Endodermal cell (in vitro differentiated cells): ENCODE data around the gene ESF1. TPM values are rescaled to one million over a fixed set of nuclear protein-coding genes. Genes with fewer than 3 reads are reported as not detected.
A peak's percentile ranks its signal among the peaks of the same experiment; 100 is the strongest.

Experiments used
- DNase-seq: peaks from one replicate; pipeline ENCODE4 v3.0.0-alpha.2; 2017
- H3K27ac ChIP-seq: 2 replicates; pipeline ENCODE4 v1.5.1; 2013; ENCODE audit warnings: mild to moderate bottlenecking, low read depth, low read length, moderate library complexity
- H3K27me3 ChIP-seq: 2 replicates; pipeline ENCODE4 v1.6.1; 2013; ENCODE audit warnings: mild to moderate bottlenecking, low read length, moderate library complexity; ENCODE audit not compliant: insufficient read depth, control insufficient read depth, poor library complexity, severe bottlenecking
- H3K36me3 ChIP-seq: 2 replicates; pipeline ENCODE4 v1.7.0; 2013; ENCODE audit warnings: mild to moderate bottlenecking, low read length, moderate library complexity; ENCODE audit not compliant: control insufficient read depth, insufficient read depth
- H3K4me1 ChIP-seq: one replicate; pipeline ENCODE4 v1.7.0; 2013; ENCODE audit warnings: low read length; ENCODE audit not compliant: control insufficient read depth, insufficient read depth
- H3K4me3 ChIP-seq: 2 replicates; pipeline ENCODE4 v1.5.1; 2013; ENCODE audit warnings: mild to moderate bottlenecking, low read length, moderate library complexity
- H3K9ac ChIP-seq: 2 replicates; pipeline ENCODE4 v1.6.1; 2013; ENCODE audit warnings: mild to moderate bottlenecking, low read length, moderate library complexity; ENCODE audit not compliant: poor library complexity, severe bottlenecking; ENCODE audit errors: extremely low read depth
- H3K9me3 ChIP-seq: 2 replicates; pipeline ENCODE4 v1.6.1; 2013; ENCODE audit warnings: mild to moderate bottlenecking, low read length, moderate library complexity; ENCODE audit not compliant: control insufficient read depth
- H3K27ac Mint-ChIP-seq: 2 replicates; pipeline ENCODE4 v1.8.0; 2020; ENCODE audit warnings: mixed read lengths
- H3K27me3 Mint-ChIP-seq: 2 replicates; pipeline ENCODE4 v1.8.0; 2021; ENCODE audit warnings: mild to moderate bottlenecking, mixed read lengths; ENCODE audit not compliant: insufficient read depth
- H3K36me3 Mint-ChIP-seq: 2 replicates; pipeline ENCODE4 v1.8.0; 2020; ENCODE audit warnings: low read depth, mixed read lengths
- H3K4me1 Mint-ChIP-seq: 2 replicates; pipeline ENCODE4 v1.8.0; 2020; ENCODE audit warnings: mixed read lengths
- H3K4me3 Mint-ChIP-seq: 2 replicates; pipeline ENCODE4 v1.8.0; 2020; ENCODE audit warnings: mild to moderate bottlenecking, moderate library complexity, mixed read lengths
- H3K9me3 Mint-ChIP-seq: 2 replicates; pipeline ENCODE4 v1.8.0; 2020; ENCODE audit warnings: mild to moderate bottlenecking, mixed read lengths
- CTCF ChIP-seq: fragments of 200-600 bp; sonication (generic); conservative IDR thresholded peaks from 2 replicates; pipeline ENCODE4 v1.5.0; 2021; ENCODE audit warnings: antibody characterized with exemption, mild to moderate bottlenecking
- WGBS, 2 experiments: methylation state at CpG; one replicate each; pipeline versions ENCODE4 v1.1.5 to v1.1.7; 2013; ENCODE audit warnings: missing lambda C conversion rate in 2 of 2, mixed read lengths in 1 of 2; ENCODE audit not compliant: insufficient coverage in 1 of 2, insufficient read length in 1 of 2; 5-methylcytosine and 5-hydroxymethylcytosine counted together
- total RNA-seq, 2 donors: library from RNA; stranded (reverse); fragmentation: NEBNext Ultra II Directional in 1 of 2; extraction: Animal tissue kit (Norgen Biotek cat#: 25700) in 1 of 2; gene quantifications; 2 replicates in 1 of 2; 3 replicates in 1 of 2; pipeline ENCODE4 v1.2.1, GENCODE V29; 2021

Gene ESF1
- total RNA-seq, 2 donors from 2014 or later = 23.9 to 32.1 TPM

GRCh38 chr20:13825465-13825864 lies 40.7 kb upstream of the ESF1 start:
- no peak overlapping the region for H3K27ac Mint-ChIP-seq
- H3K4me3 ChIP-seq = no peak overlapping the region
- no peaks in the 10 kb centered on the region for H3K4me1 ChIP-seq
- no peak overlapping the region for H3K9ac ChIP-seq
- no peaks in the 10 kb centered on the region for H3K36me3 ChIP-seq
- H3K27me3 ChIP-seq = peaks cover 73% of the 10 kb centered on the region
- H3K27me3 Mint-ChIP-seq = peaks cover 68% of the 10 kb centered on the region
- H3K4me3 Mint-ChIP-seq = no peak overlapping the region
- H3K4me1 Mint-ChIP-seq = peaks cover 10% of the 10 kb centered on the region
- peaks cover 6% of the 10 kb centered on the region for H3K36me3 Mint-ChIP-seq
- no peaks in the 10 kb centered on the region for H3K9me3 ChIP-seq
- H3K9me3 Mint-ChIP-seq = no peaks in the 10 kb centered on the region
- no peak for DNase-seq
- no peak for TF ChIP-seq CTCF
- WGBS, 2 experiments = 87 to 94% methylated on average over 4 to 5 of the region's 5 CpGs
- no peak overlapping the region for H3K27ac ChIP-seq

- Histone ChIP-seq H3K4me1 (no peaks in the 10 kb centered on the region), H3K36me3 (no peaks in the 10 kb centered on the region), H3K9ac (no peak overlapping the region), H3K27ac (no peak overlapping the region), H3K9me3 (no peaks in the 10 kb centered on the region), H3K4me3 (no peak overlapping the region), H3K27me3 (peaks cover 63% of the 10 kb centered on the region)
- Mint-ChIP-seq H3K4me3 (no peak overlapping the region), H3K4me1 (peaks cover 10% of the 10 kb centered on the region), H3K27ac (no peak overlapping the region), H3K9me3 (no peaks in the 10 kb centered on the region), H3K36me3 (peaks cover 6% of the 10 kb centered on the region), H3K27me3 (peaks cover 58% of the 10 kb centered on the region)
- DNase-seq = no peak
- no peak for TF ChIP-seq CTCF
- WGBS, 2 experiments = 96 to 100% methylated on average over 1 to 3 of the region's 3 CpGs
Measured at GRCh38 chr20:13824459-13824858, 39.7 kb upstream of the ESF1 start.

GRCh38 chr20:13822459-13822858 lies 37.7 kb upstream of the ESF1 start:
- Mint-ChIP-seq H3K27me3 (peaks cover 41% of the 10 kb centered on the region), H3K36me3 (peaks cover 18% of the 10 kb centered on the region), H3K4me3 (no peak overlapping the region), H3K4me1 (peaks cover 17% of the 10 kb centered on the region), H3K9me3 (no peaks in the 10 kb centered on the region), H3K27ac (no peak overlapping the region)
- no peak overlapping the region for H3K27ac ChIP-seq
- H3K9me3 ChIP-seq = no peaks in the 10 kb centered on the region
- peaks cover 43% of the 10 kb centered on the region for H3K27me3 ChIP-seq
- no peak overlapping the region for H3K4me3 ChIP-seq
- no peaks in the 10 kb centered on the region for H3K4me1 ChIP-seq
- H3K36me3 ChIP-seq = peaks cover 1% of the 10 kb centered on the region
- TF ChIP-seq CTCF = peak; percentile 67
- peak; percentile 69 for DNase-seq
- 66 to 100% methylated on average over 1 to 2 of the region's 2 CpGs for WGBS, 2 experiments
- H3K9ac ChIP-seq = no peak overlapping the region
